ENCODE measurements around the gene EOMES. TPM values are rescaled to one million over a fixed set of nuclear protein-coding genes. Genes with fewer than 3 reads are reported as not detected.
A peak's percentile ranks its signal among the peaks of the same experiment; 100 is the strongest.

EOMES gene
- polyA plus RNA-seq, 1 donor (not counting 4 experiments of a cell fraction or from before 2014, with no cell fraction given), result 1.6 TPM

GRCh38 chr3:27723456-27723814, 1.3 kb upstream of the EOMES start:
- FAIRE-seq (no peak), DNase-seq (ENCODE audit: low read depth, low spot score) (no peak)
- peak overlapping the region; percentile 95 for H3K4me2 ChIP-seq (ENCODE audit: control insufficient read depth, extremely low read depth, insufficient read depth, low read depth, low read length)
- H3K9me1 ChIP-seq (ENCODE audit: control insufficient read depth, extremely low read depth, insufficient read depth, low read length), result no peaks in the 10 kb centered on the region
- TF ChIP-seq CTCF (optimal IDR thresholded peaks at IDR 0.05 in 1 of 3, IDR thresholded peaks at IDR 0.05 in 1 of 3, conservative IDR thresholded peaks at IDR 0.05 in 1 of 3; ENCODE audit: extremely low read depth in 1 of 3, insufficient read depth in 2 of 3, low read length in 3 of 3) (no peak), EZH2 (IDR thresholded peaks at IDR 0.05; ENCODE audit: low read length) (peak; percentile 17)
- H3K9me3 ChIP-seq (ENCODE audit: control insufficient read depth, low read depth, low read length), result no peaks in the 10 kb centered on the region
- H3K27me3 ChIP-seq (ENCODE audit: control insufficient read depth, extremely low read depth, insufficient read depth, low read length), result peaks cover 57% of the 10 kb centered on the region
- H4K20me1 ChIP-seq (ENCODE audit: control insufficient read depth, extremely low read depth, insufficient read depth, low read length), result no peaks in the 10 kb centered on the region
- H3K27ac ChIP-seq (ENCODE audit: control insufficient read depth, insufficient read depth, low read length), result no peak overlapping the region
- H3K4me3 ChIP-seq (ENCODE audit: control insufficient read depth in 2 of 3, extremely low read depth in 1 of 3, insufficient read depth in 2 of 3, low read depth in 1 of 3, low read length in 3 of 3), result peak overlapping the region in 2 of 3 experiments; percentile 44 to 74
- no peaks in the 10 kb centered on the region for H3K36me3 ChIP-seq (ENCODE audit: control insufficient read depth in 2 of 2, extremely low read depth in 1 of 2, insufficient read depth in 2 of 2, low read length in 2 of 2)
- H3K9ac ChIP-seq (ENCODE audit: control insufficient read depth, extremely low read depth, insufficient read depth, low read length), result no peak overlapping the region
- no peak overlapping the region for H2AFZ ChIP-seq (ENCODE audit: control insufficient read depth, low read length)
- dilution Hi-C loops (cut with MboI; ENCODE audit: extremely low pct_ligation_motif_present, low sequenced_read_pairs), result no loop called here
- no peaks in the 10 kb centered on the region for H3K79me2 ChIP-seq (ENCODE audit: control insufficient read depth, insufficient read depth, low read length)
- H3K4me1 ChIP-seq (ENCODE audit: control insufficient read depth, extremely low read depth, insufficient read depth, low read length), result peaks cover 19% of the 10 kb centered on the region

GRCh38 chr3:27723001-27723445, 900 bp upstream of the EOMES start:
- H3K4me1 ChIP-seq (ENCODE audit: control insufficient read depth, extremely low read depth, insufficient read depth, low read length), result peaks cover 19% of the 10 kb centered on the region
- no peak overlapping the region for H3K27ac ChIP-seq (ENCODE audit: control insufficient read depth, insufficient read depth, low read length)
- dilution Hi-C loops (cut with MboI; ENCODE audit: extremely low pct_ligation_motif_present, low sequenced_read_pairs), result no loop called here
- H3K4me3 ChIP-seq (ENCODE audit: control insufficient read depth in 2 of 3, extremely low read depth in 1 of 3, insufficient read depth in 2 of 3, low read depth in 1 of 3, low read length in 3 of 3), result peak overlapping the region in 1 of 3 experiments; percentile 74
- DNase-seq (ENCODE audit: low read depth, low spot score) (no peak), FAIRE-seq (peak; percentile 43)
- peak overlapping the region; percentile 95 for H3K4me2 ChIP-seq (ENCODE audit: control insufficient read depth, extremely low read depth, insufficient read depth, low read depth, low read length)
- H4K20me1 ChIP-seq (ENCODE audit: control insufficient read depth, extremely low read depth, insufficient read depth, low read length), result no peaks in the 10 kb centered on the region
- peaks cover 53% of the 10 kb centered on the region for H3K27me3 ChIP-seq (ENCODE audit: control insufficient read depth, extremely low read depth, insufficient read depth, low read length)
- no peaks in the 10 kb centered on the region for H3K79me2 ChIP-seq (ENCODE audit: control insufficient read depth, insufficient read depth, low read length)
- TF ChIP-seq EZH2 (IDR thresholded peaks at IDR 0.05; ENCODE audit: low read length) (no peak), CTCF (optimal IDR thresholded peaks at IDR 0.05 in 1 of 3, IDR thresholded peaks at IDR 0.05 in 1 of 3, conservative IDR thresholded peaks at IDR 0.05 in 1 of 3; ENCODE audit: extremely low read depth in 1 of 3, insufficient read depth in 2 of 3, low read length in 3 of 3) (no peak)
- H3K9me3 ChIP-seq (ENCODE audit: control insufficient read depth, low read depth, low read length), result no peaks in the 10 kb centered on the region
- no peaks in the 10 kb centered on the region for H3K36me3 ChIP-seq (ENCODE audit: control insufficient read depth in 2 of 2, extremely low read depth in 1 of 2, insufficient read depth in 2 of 2, low read length in 2 of 2)
- H2AFZ ChIP-seq (ENCODE audit: control insufficient read depth, low read length), result peak overlapping the region; percentile 20
- no peak overlapping the region for H3K9ac ChIP-seq (ENCODE audit: control insufficient read depth, extremely low read depth, insufficient read depth, low read length)
- no peaks in the 10 kb centered on the region for H3K9me1 ChIP-seq (ENCODE audit: control insufficient read depth, extremely low read depth, insufficient read depth, low read length)

Data from keratinocyte (primary cell).